B cell (primary cell): Measurements from ENCODE around the gene U2AF2. TPM values are rescaled to one million over a fixed set of nuclear protein-coding genes. Genes with fewer than 3 reads are reported as not detected.
A peak's percentile ranks its signal among the peaks of the same experiment; 100 is the strongest.

Experiments
- ATAC-seq: fragments of 200-7000 bp; cut with Tn5 transposase; one replicate; pipeline ENCODE4 v1.10.0; 2021; ENCODE audit warnings: low read depth, mild to moderate bottlenecking, moderate number of reproducible peaks, moderate library complexity
- CTCF ChIA-PET: fragments of 350-600 bp; sonication (Branson Sonifier 250); formaldehyde crosslinking; loops from one replicate; lab custom pipeline; 2021; ENCODE audit warnings: antibody characterized with exemption, inconsistent platforms; lab: Charles Lee
- POLR2A ChIA-PET: fragments of 350-600 bp; sonication (Branson Sonifier 250); formaldehyde crosslinking; loops from one replicate; lab custom pipeline; 2021; ENCODE audit warnings: antibody characterized with exemption; lab: Charles Lee
- DNase-seq: peaks from one replicate; pipeline ENCODE4 v3.0.0; 2013
- H2AFZ ChIP-seq: 2 replicates; pipeline ENCODE4 v1.6.1; 2012; ENCODE audit warnings: mild to moderate bottlenecking, low read depth, low read length; ENCODE audit not compliant: insufficient read depth, poor library complexity, severe bottlenecking
- H3K27ac ChIP-seq, 2 donors: 1 replicate in 1 of 2; 2 replicates in 1 of 2; pipeline ENCODE4 v1.5.1; 2012 to 2013; ENCODE audit warnings: low read length in 2 of 2, mild to moderate bottlenecking in 2 of 2, moderate library complexity in 1 of 2
- H3K27me3 ChIP-seq, 4 experiments: fragments of 200-600 bp in 1 of 4; sonication (generic) in 1 of 4; replicated peaks in 1 of 4; 1 replicate in 2 of 4; 2 replicates in 2 of 4; pipeline versions ENCODE4 v1.6.1 to v1.7.0; 2013 to 2016; ENCODE audit warnings: low read length in 3 of 4, mild to moderate bottlenecking in 2 of 4, mixed read lengths in 1 of 4, moderate library complexity in 1 of 4; ENCODE audit not compliant: insufficient read depth in 4 of 4, control insufficient read depth in 3 of 4; ENCODE audit errors: control extremely low read depth in 1 of 4
- H3K36me3 ChIP-seq, 2 experiments: replicated peaks in 1 of 2; 1 replicate in 1 of 2; 2 replicates in 1 of 2; pipeline versions ENCODE4 v1.6.1 to v1.7.1; 2013; ENCODE audit warnings: low read length in 1 of 2; ENCODE audit not compliant: insufficient read depth in 2 of 2, control insufficient read depth in 1 of 2; ENCODE audit errors: control extremely low read depth in 1 of 2, extremely low read depth in 1 of 2
- H3K4me1 ChIP-seq, 2 donors: fragments of 200-600 bp in 1 of 2; sonication (generic) in 1 of 2; 1 replicate in 1 of 2; 2 replicates in 1 of 2; pipeline versions ENCODE4 v1.5.1 to v1.6.1; 2013 to 2017; ENCODE audit warnings: low read length in 2 of 2; ENCODE audit not compliant: control insufficient read depth in 2 of 2, insufficient read depth in 2 of 2
- H3K4me2 ChIP-seq: replicated peaks from 2 replicates; pipeline ENCODE3; 2012; ENCODE audit warnings: mild to moderate bottlenecking, low read depth, low read length; ENCODE audit not compliant: poor library complexity, severe bottlenecking
- H3K4me3 ChIP-seq, 5 experiments: fragments of 200-600 bp in 1 of 5; sonication (generic) in 1 of 5; 1 replicate in 3 of 5; 2 replicates in 2 of 5; pipeline versions ENCODE4 v1.5.1 to v1.7.0; 2011 to 2016; ENCODE audit warnings: low read length in 4 of 5, mild to moderate bottlenecking in 4 of 5, low read depth in 2 of 5, control low read depth in 1 of 5, moderate library complexity in 1 of 5; ENCODE audit not compliant: insufficient read depth in 1 of 5; ENCODE audit errors: control extremely low read depth in 1 of 5, extremely low read depth in 1 of 5
- H3K79me2 ChIP-seq: fragments of 200-600 bp; sonication (generic); one replicate; pipeline ENCODE4 v1.6.0; 2016; ENCODE audit warnings: low read length; ENCODE audit not compliant: control insufficient read depth, insufficient read depth
- H3K9ac ChIP-seq: fragments of 200-600 bp; sonication (generic); 2 replicates; pipeline ENCODE4 v1.6.1; 2017; ENCODE audit warnings: mild to moderate bottlenecking, low read length, moderate library complexity
- H3K9me3 ChIP-seq, 3 donors: one replicate each; pipeline versions ENCODE4 v1.6.1 to v1.7.1; 2013; ENCODE audit warnings: low read length in 2 of 3; ENCODE audit not compliant: control insufficient read depth in 2 of 3, insufficient read depth in 1 of 3; ENCODE audit errors: control extremely low read depth in 1 of 3
- H4K20me1 ChIP-seq: 2 replicates; pipeline ENCODE4 v1.6.0; 2012; ENCODE audit warnings: mild to moderate bottlenecking, low read length; ENCODE audit not compliant: insufficient read depth, control insufficient read depth, poor library complexity, severe bottlenecking
- H3K27ac Mint-ChIP-seq: one replicate; pipeline ENCODE4 v1.8.0; 2021; ENCODE audit warnings: mixed read lengths
- H3K27me3 Mint-ChIP-seq: one replicate; pipeline ENCODE4 v1.8.0; 2021; ENCODE audit warnings: mixed read lengths
- H3K4me1 Mint-ChIP-seq: one replicate; pipeline ENCODE4 v1.8.0; 2021; ENCODE audit warnings: mixed read lengths
- H3K4me3 Mint-ChIP-seq: one replicate; pipeline ENCODE4 v1.8.0; 2021; ENCODE audit warnings: mixed read lengths
- H3K9me3 Mint-ChIP-seq: one replicate; pipeline ENCODE4 v1.8.0; 2022; ENCODE audit warnings: mixed read lengths; ENCODE audit not compliant: insufficient read depth
- EZH2 ChIP-seq: IDR thresholded peaks from 2 replicates; pipeline ENCODE4 v1.6.1; 2012; ENCODE audit warnings: borderline replicate concordance, low read depth, mild to moderate bottlenecking, moderate library complexity, low read length; ENCODE audit not compliant: insufficient read depth, poor library complexity, severe bottlenecking
- WGBS: methylation state at CpG from one replicate; pipeline ENCODE4 v1.1.5; 2013; ENCODE audit warnings: missing lambda C conversion rate; ENCODE audit not compliant: insufficient coverage; 5-methylcytosine and 5-hydroxymethylcytosine counted together
- intact Hi-C: fragments of 100-400 bp; cut with micrococcal nuclease; formaldehyde crosslinking; loops from one replicate; pipeline ENCODE4 v1.10.0; 2022
- polyA plus RNA-seq: library from polyadenylated mRNA; depleted of rRNA; stranded (reverse); fragments of >200 nt; gene quantifications from 2 replicates; pipeline ENCODE4 v1.2.3, GENCODE V29; 2012
- total RNA-seq, 2 donors: library from RNA; stranded (reverse); fragments of 120-200 nt in 1 of 2; gene quantifications; 1 replicate in 1 of 2; 2 replicates in 1 of 2; pipeline versions ENCODE4 v1.2.3 to v1.2.4, GENCODE V29; 2013 to 2022
- TF ChIP-seq, protein P1 (sequence below): fragments of 200-600 bp; IDR thresholded peaks from one replicate; pipeline ENCODE4 v1.8.0; 2022; ENCODE audit warnings: antibody characterized with exemption, mild to moderate bottlenecking

Gene U2AF2
- total and polyA plus RNA-seq, 2 donors (not counting 1 experiment from before 2014, with no cell fraction given), result 275 to 300 TPM

- DNase-seq, result peak; percentile 90
- no peak for TF ChIP-seq EZH2
- TF ChIP-seq, protein P1, sequence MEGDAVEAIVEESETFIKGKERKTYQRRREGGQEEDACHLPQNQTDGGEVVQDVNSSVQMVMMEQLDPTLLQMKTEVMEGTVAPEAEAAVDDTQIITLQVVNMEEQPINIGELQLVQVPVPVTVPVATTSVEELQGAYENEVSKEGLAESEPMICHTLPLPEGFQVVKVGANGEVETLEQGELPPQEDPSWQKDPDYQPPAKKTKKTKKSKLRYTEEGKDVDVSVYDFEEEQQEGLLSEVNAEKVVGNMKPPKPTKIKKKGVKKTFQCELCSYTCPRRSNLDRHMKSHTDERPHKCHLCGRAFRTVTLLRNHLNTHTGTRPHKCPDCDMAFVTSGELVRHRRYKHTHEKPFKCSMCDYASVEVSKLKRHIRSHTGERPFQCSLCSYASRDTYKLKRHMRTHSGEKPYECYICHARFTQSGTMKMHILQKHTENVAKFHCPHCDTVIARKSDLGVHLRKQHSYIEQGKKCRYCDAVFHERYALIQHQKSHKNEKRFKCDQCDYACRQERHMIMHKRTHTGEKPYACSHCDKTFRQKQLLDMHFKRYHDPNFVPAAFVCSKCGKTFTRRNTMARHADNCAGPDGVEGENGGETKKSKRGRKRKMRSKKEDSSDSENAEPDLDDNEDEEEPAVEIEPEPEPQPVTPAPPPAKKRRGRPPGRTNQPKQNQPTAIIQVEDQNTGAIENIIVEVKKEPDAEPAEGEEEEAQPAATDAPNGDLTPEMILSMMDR, result no peak
- no peaks in the 10 kb centered on the region for H3K9me3 Mint-ChIP-seq
- H3K4me2 ChIP-seq, result peak within 1 kb of the TSS; percentile 96
- peak within 1 kb of the TSS; percentile 88 for H3K4me3 Mint-ChIP-seq
- WGBS, result under 1% methylated on average over 29 of the region's 56 CpGs
- H3K4me3 ChIP-seq, result peak within 1 kb of the TSS; percentile 59 to 85 (median 78)
- H3K27ac Mint-ChIP-seq, result peak within 1 kb of the TSS; percentile 98
- H3K4me1 ChIP-seq, result peaks cover 32 to 69% of the 10 kb centered on the region in 2 donors
- peaks cover 31% of the 10 kb centered on the region for H3K79me2 ChIP-seq
- ChIA-PET CTCF (interaction anchor here (0.8 to 7.2 kb wide), 6 partner anchors 8 to 39 kb away, joined by 3 to 131 read pairs (median 6); partner anchors contain the start of gene U2AF2), POLR2A (interaction anchor here (0.6 to 1.9 kb wide), 12 partner anchors 7 to 385 kb away, joined by 3 to 17 read pairs (median 4); partner anchors contain the start of genes FIZ1, PPP6R1, U2AF2 and ZNF524)
- peaks cover 0 to 11% (median 0%) of the 10 kb centered on the region in 3 donors for H3K9me3 ChIP-seq
- peak within 1 kb of the TSS; percentile 53 for H2AFZ ChIP-seq
- peak within 1 kb of the TSS; percentile 77 for H3K9ac ChIP-seq
- peaks cover 21% of the 10 kb centered on the region for H4K20me1 ChIP-seq
- H3K27me3 Mint-ChIP-seq, result no peaks in the 10 kb centered on the region
- peaks cover 61% of the 10 kb centered on the region for H3K4me1 Mint-ChIP-seq
- H3K36me3 ChIP-seq, result peaks cover 0 to 13% of the 10 kb centered on the region in 2 experiments
- intact Hi-C loops, result loop anchor here (1.0 to 5.0 kb wide), 5 partner anchors 8 to 236 kb away; partner anchors contain the start of genes EPN1, UBE2S and ZNF865
- no peaks in the 10 kb centered on the region for H3K27me3 ChIP-seq
- peak within 1 kb of the TSS; percentile 79 to 82 for H3K27ac ChIP-seq
- ATAC-seq, result peak; percentile 36
Measured at GRCh38 chr19:55643003-55643886, 11.6 kb upstream of the U2AF2 start, which contains the start of gene ZNF581. Gene ZNF581 (plus strand): TSS chr19:55643649. CDS start chr19:55644572, 923 bp downstream.
